ENCODE results near the gene GDE1. TPM values are rescaled to one million over a fixed set of nuclear protein-coding genes. Genes with fewer than 3 reads are reported as not detected.

The GDE1 gene
- total and polyA plus RNA-seq, 8 donors = 27.8 to 80.0 (median 39.8) TPM

GRCh38 chr16:19481769-19482168 lies 40.1 kb downstream of the GDE1 start:
- intact Hi-C loops (cut with DNase I; ENCODE audit: low total_unique reads) = no loop called here
- Histone ChIP-seq H3K4me1 (peaks cover 0 to 2% (median 0%) of the 10 kb centered on the region in 4 donors), H3K9me3 (no peaks in the 10 kb centered on the region), H3K27ac (no peak overlapping the region), H3K36me3 (peaks cover 7 to 83% (median 43%) of the 10 kb centered on the region in 4 donors), H3K4me3 (no peak overlapping the region), H3K27me3 (no peaks in the 10 kb centered on the region)
- WGBS, 5 donors = 88 to 94% (median 89%) methylated on average over 5 of the region's 5 CpGs
- DNase-seq = no peak
- TF ChIP-seq, protein P1, sequence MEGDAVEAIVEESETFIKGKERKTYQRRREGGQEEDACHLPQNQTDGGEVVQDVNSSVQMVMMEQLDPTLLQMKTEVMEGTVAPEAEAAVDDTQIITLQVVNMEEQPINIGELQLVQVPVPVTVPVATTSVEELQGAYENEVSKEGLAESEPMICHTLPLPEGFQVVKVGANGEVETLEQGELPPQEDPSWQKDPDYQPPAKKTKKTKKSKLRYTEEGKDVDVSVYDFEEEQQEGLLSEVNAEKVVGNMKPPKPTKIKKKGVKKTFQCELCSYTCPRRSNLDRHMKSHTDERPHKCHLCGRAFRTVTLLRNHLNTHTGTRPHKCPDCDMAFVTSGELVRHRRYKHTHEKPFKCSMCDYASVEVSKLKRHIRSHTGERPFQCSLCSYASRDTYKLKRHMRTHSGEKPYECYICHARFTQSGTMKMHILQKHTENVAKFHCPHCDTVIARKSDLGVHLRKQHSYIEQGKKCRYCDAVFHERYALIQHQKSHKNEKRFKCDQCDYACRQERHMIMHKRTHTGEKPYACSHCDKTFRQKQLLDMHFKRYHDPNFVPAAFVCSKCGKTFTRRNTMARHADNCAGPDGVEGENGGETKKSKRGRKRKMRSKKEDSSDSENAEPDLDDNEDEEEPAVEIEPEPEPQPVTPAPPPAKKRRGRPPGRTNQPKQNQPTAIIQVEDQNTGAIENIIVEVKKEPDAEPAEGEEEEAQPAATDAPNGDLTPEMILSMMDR (IDR thresholded peaks at IDR 0.05) = no peak
- TF ChIP-seq POLR2A (IDR thresholded peaks at IDR 0.05) = no peak
- no peak for TF ChIP-seq POLR2AphosphoS5 (IDR thresholded peaks at IDR 0.05)
- no peak for TF ChIP-seq EP300 (IDR thresholded peaks at IDR 0.05)

- no peaks in the 10 kb centered on the region for H3K27me3 ChIP-seq
- WGBS, 5 donors = 84 to 92% (median 91%) methylated on average over 2 of the region's 2 CpGs
- no peaks in the 10 kb centered on the region for H3K9me3 ChIP-seq
- H3K36me3 ChIP-seq = peaks cover 7 to 83% (median 43%) of the 10 kb centered on the region in 4 donors
- H3K27ac ChIP-seq = no peak overlapping the region
- intact Hi-C loops (cut with DNase I; ENCODE audit: low total_unique reads) = no loop called here
- H3K4me3 ChIP-seq = no peak overlapping the region
- DNase-seq = no peak
- no peak for TF ChIP-seq POLR2AphosphoS5 (IDR thresholded peaks at IDR 0.05)
- no peak for TF ChIP-seq POLR2A (IDR thresholded peaks at IDR 0.05)
- TF ChIP-seq, protein P1 (IDR thresholded peaks at IDR 0.05) = no peak
- no peak for TF ChIP-seq EP300 (IDR thresholded peaks at IDR 0.05)
- no peaks in the 10 kb centered on the region for H3K4me1 ChIP-seq
These were observed 40.6 kb downstream of the GDE1 start for GRCh38 chr16:19481296-19481695.

DNA sequence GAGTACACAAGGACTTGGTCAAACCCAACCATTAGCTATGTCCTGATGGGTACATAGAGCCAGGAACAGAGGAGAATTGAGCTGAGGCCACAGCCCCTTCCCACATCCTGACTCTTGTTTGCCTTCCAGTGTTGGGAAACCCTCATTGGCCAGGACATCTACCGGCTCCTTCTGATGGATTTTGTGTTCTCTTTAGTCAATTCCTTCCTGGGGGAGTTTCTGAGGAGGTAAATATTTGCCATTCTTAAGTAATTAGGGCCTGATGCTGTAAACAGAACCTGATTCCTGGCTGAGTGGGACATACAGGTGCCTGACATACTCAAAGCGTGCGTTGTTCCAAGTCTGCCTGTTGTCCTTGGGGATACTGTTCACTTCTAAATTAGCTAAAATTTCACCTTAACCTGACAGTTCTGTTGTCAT lies 42.6 kb downstream of the GDE1 start:
- H3K27me3 ChIP-seq = no peaks in the 10 kb centered on the region
- 38 to 51% (median 48%) methylated on average over 3 of the region's 3 CpGs for WGBS, 5 donors
- peaks cover 13 to 85% (median 41%) of the 10 kb centered on the region in 4 donors for H3K36me3 ChIP-seq
- H3K27ac ChIP-seq = peak overlapping the region in 1 of 5 donors; percentile 56
- H3K4me3 ChIP-seq = no peak overlapping the region
- H3K9me3 ChIP-seq = no peaks in the 10 kb centered on the region
- intact Hi-C loops (cut with DNase I; ENCODE audit: low total_unique reads) = no loop called here
- TF ChIP-seq, protein P1 (IDR thresholded peaks at IDR 0.05) = no peak
- TF ChIP-seq POLR2A (IDR thresholded peaks at IDR 0.05) (no peak), POLR2AphosphoS5 (IDR thresholded peaks at IDR 0.05) (no peak), EP300 (IDR thresholded peaks at IDR 0.05) (no peak)
- H3K4me1 ChIP-seq = no peaks in the 10 kb centered on the region
- no peak for DNase-seq

DNA sequence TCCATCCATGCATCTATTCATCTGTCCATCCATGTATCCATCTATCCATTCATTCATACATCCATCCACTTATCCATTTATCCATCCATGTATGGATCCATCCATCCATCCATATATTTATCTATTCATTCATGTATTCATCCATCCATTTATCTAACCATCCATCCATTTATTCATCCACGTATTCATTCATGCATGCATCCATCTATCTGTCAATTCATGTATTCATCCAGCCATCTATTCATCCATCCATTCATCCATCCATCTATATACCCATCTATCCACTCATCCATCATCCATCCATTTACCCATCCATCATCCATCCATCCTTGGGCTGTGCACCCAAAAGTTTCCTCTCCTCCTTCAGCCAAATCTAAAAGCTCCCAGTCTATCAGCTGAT lies 43.4 kb downstream of the GDE1 start:
- Histone ChIP-seq H3K27me3 (no peaks in the 10 kb centered on the region), H3K36me3 (peaks cover 13 to 85% (median 41%) of the 10 kb centered on the region in 4 donors), H3K4me1 (no peaks in the 10 kb centered on the region), H3K4me3 (no peak overlapping the region), H3K9me3 (no peaks in the 10 kb centered on the region), H3K27ac (peak overlapping the region in 1 of 5 donors; percentile 56)
- intact Hi-C loops (cut with DNase I; ENCODE audit: low total_unique reads) = no loop called here
- 51 to 98% (median 95%) methylated on average over 1 of the region's 1 CpG for WGBS, 5 donors
- no peak for DNase-seq
- TF ChIP-seq, protein P1 (IDR thresholded peaks at IDR 0.05) = no peak
- TF ChIP-seq POLR2AphosphoS5 (IDR thresholded peaks at IDR 0.05) (no peak), EP300 (IDR thresholded peaks at IDR 0.05) (no peak), POLR2A (IDR thresholded peaks at IDR 0.05) (no peak)
